Right ventricle myocardium inferior (tissue), 1 donor: ENCODE results near the gene CTSD. TPM values are rescaled to one million over a fixed set of nuclear protein-coding genes. Genes with fewer than 3 reads are reported as not detected.

Experiments used
- ATAC-seq: fragments of 200-7000 bp; cut with Tn5 transposase; one replicate; pipeline ENCODE4 v1.9.1; 2020; ENCODE audit warnings: mild to moderate bottlenecking, moderate library complexity
- DNase-seq: peaks from one replicate; pipeline ENCODE4 v3.0.0; 2021; ENCODE audit errors: missing footprints
- intact Hi-C: fragments of 100-400 bp; cut with DNase I; formaldehyde crosslinking; loops from one replicate; pipeline ENCODE4 v1.11.0; 2022
- total RNA-seq: library from RNA; stranded (reverse); fragmentation: NEBNext Ultra II Directional; extraction: Animal tissue kit (Norgen Biotek cat#: 25700); gene quantifications from one replicate; pipeline ENCODE4 v1.2.1, GENCODE V29; 2021
- donor health status: DM: no; HTN: yes; CAD: no; lungs with severe emphysema.

CTSD gene
- total RNA-seq, 1 donor from 2014 or later, result 957 TPM

DNA sequence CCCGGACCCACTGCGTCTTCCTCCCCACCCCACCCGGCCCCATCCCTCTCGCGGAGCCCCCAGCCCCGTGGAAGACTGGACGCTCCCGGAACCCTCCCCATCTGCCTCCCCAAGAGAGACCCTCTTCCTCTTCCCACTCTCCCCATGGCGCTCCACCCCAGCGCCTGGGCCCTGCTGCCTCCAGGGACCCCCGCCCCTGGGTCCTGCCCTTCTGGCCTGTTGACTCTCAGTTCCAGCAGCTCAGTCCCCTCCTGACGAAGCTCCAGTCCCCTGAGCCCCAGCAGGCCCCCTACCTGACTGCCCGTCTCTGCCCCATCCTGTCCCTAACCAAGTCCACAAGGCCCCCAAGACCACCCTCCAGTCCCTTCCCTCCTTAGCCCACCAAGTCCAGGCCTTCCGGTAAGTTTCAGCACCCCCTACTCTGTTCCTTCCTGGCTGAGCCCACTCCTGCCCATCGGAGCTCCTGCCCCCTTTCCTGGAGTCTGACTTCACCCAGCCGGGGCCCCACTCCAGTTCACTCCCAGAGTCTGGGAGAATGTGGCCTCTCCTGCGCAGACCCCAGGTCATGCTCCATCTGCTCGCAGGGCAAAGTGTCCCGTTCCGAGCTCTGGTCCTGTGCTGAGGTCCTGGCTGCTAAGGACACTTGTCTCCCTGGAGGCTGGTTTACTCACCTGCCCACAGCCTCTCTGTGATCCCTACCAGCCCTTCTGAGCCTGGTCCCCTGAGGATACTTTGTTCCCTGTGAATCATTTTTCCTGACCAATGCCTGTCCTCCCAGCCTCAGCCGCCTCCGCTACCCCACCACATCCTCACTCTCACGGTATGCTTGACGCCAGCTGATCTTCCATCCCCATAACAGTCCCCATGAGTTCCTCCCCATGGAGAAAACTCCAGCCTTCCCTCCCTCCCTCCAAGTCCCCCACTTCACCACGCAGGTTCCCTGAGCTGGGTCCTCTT is 14.1 kb downstream of the CTSD start:
- ATAC-seq (no peak), DNase-seq (peak; percentile 73)
- intact Hi-C loops, result no loop called here

DNA sequence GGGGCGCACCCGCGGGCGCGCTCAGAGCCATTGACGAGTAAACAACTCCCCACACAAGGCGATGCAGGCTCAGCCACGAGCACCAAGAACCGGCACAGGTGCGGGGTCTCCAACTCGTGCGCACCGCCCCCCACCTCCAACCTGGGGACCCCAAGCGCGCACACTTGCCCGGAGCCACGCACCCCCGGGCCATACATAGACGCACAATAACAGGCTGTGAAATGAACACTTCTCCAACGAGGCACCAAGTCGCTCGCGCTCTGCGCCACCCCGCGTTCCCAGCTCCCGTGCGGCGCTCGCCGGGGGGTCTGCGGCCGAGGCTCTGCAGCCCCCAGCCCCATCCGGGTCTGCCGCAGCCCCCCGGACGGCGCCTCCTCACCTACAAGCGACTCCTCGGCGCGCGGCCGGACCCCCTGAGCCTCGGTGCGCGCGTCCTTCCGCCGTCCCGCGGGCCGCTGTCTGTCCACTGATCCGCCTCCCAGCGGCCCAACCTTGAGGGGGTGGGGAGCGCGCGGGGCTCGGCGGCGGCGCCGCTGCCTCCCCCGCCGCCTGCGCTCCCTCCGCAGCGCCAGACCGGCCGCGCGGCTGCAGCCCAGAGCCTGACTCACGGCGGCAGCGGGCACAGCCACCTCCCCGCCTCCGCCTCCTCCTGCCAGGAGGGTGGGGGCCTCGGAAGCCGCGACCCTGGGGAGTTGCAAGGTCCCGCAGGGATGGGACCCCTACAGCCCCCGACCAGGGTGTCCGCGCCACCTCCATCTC is 14.9 kb downstream of the CTSD start:
- intact Hi-C loops, result no loop called here
- peak; percentile 73 for DNase-seq
- ATAC-seq, result peak; percentile 26

DNA sequence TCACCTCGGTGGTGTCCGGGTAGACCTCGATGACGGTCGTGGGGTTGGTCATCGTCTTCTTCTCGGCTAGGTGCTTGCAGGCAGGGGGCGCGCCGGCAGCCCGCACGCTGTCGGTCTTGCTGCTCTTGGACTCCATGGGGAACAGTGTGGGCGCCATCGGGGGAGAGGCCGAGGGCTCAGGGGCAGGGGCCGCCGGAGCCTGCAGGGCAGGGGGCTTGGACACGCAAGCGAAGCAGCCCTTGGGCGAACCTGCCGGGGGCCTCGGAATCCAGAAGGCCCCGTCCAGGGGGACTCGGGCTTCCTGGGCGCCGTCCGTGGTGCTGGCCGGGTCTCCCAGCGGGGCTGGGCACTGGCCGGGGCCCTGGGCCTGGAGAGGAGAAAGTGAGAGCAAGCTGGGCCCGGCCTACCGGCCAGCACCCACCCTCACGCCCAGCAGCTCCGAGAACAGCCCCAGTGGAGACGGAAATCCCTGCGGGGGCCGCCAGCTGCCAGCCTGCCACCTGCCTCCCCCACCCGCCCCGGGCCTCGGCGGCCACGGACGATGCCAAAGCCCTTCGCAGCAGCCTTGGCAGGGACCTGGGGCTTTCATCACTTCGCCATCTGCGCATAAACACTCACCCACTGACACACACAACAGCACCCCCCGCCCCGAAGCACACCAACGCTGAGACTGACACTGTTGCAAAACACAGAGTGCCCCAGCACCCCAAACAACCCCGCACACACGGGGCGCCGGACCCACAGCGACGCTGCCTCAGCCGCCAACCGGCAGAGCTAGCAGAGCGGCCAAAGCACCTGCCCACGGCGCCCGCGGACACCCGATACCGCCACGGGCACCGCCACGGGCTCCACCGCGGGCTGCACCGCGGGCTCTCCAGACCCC is 15.7 kb downstream of the CTSD start:
- ATAC-seq (no peak), DNase-seq (peak; percentile 71)
- intact Hi-C loops, result no loop called here

DNA sequence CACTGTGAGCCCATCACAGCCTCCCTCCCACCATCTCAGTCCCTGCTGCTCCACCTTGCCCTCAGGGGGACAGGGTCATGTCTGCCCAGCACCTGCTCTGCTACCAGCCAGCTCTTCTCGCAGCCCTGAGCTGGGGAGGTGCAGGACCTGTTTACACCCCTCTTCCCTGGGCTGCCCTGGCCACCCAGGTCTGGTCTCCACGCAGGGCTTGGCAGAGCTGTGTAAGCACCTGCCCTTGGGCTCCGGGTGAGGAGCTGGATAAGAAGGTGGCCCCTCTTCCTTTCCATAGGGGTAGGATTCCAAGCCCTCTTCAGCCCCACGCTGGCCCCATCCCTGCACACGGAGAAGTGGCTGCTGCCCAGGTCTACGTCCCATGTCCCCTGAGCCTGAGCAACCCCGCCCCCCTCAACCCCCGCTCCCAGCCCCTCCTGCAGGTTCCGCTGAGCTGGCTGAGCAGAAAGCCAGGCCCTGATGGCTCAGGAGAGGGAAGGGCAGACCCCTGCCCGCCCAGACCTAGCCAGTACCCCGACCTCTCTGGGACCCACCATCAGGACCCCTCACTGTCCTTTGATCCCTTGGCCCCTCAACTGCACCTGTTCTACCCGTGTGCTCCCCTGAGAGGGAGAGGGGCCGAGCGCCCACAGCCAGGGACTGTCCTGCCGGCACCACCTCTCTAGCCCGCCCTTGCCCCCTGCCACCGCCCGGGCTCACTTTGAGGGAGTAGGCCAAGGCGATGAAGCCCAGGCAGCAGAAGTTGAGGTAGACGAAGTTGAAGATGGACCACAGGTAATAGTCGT is 16.6 kb downstream of the CTSD start:
- DNase-seq (peak; percentile 41), ATAC-seq (no peak)
- intact Hi-C loops, result no loop called here

DNA sequence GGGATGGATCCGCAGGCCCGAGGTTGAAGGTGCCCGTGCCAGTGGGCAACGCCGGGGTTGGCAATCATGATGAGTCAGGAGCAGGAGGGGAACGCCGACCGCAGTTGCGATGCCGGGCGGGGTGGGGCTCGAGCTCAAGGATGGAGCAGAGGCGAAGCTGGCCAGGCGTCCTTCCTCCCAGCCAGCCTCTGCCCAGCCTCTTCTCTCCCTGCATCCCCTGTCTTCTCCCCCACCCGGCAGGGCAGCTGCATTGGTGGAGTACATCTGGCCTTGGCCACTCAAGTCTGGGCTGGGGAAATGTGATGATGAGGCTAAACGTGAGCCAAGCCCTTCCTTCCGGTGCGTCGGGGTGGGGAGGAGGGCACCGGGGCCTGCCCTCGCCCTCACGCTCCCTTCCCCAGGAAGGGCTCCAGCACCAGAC is 17.2 kb downstream of the CTSD start:
- intact Hi-C loops, result no loop called here
- peak; percentile 78 for DNase-seq
- ATAC-seq, result no peak

DNA sequence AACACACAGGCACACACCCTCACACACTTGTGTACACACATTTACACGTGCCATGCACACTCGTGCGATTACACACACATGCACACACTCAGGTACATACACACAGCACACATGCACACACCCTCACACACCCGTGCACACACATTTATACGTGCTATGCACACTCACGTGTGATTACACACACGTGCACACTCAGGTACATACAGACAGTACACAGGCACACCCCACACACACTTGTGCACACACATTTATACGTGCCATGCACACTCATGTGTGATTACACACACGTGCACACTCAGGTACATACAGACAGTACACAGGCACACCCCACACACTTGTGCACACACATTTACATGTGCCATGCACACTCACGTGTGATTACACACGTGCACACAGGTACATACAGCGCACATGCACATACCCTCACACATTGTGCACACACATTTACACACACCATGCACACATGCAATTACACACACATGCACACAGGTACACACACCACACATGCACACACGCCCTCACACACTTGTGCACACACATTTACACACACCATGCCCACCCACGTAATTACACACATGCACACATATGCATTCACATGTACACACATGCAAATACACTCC is 17.9 kb downstream of the CTSD start:
- ATAC-seq, result no peak
- intact Hi-C loops, result no loop called here

DNA sequence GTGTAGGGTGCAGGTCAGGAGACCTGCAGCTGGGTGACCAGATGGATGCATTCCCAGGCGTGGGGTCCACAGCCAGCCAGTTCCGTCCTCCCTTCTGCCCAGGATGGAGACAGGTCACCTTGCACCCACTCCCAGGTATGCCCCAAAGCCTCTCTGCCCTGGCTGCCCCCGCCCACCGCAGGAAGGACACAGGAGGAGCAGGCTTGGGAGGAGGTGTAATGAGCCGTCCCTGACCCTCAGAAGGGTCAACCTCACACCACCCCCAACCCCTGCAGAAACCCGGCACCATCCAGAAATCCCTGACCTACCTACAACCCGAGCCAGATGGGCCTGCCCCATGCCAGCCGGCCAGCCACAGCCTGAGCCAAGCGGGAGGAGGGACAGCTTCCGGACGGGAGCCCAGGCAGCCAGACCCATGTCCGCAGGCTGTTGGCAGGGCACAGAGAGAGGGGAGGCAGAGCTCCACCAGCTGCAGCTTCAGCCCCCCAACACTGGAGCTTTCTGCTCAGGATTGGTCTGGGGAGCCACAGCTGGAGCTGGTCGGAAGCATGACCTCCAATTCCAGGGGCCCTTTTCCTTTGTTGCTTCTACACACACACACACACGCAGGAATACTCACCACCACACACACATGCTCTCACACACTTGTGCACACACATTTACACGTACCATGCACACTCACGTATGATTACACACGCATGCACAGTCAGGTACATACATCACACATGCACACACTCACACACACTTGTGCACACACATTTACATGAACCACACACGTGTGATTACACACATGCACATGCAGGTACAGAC is 18.6 kb downstream of the CTSD start:
- ATAC-seq (peak; percentile 23), DNase-seq (peak; percentile 50)
- intact Hi-C loops, result no loop called here

More for the DNA sequence above, 17.9 kb downstream of the CTSD start:
- DNase-seq, result no peak

DNA sequence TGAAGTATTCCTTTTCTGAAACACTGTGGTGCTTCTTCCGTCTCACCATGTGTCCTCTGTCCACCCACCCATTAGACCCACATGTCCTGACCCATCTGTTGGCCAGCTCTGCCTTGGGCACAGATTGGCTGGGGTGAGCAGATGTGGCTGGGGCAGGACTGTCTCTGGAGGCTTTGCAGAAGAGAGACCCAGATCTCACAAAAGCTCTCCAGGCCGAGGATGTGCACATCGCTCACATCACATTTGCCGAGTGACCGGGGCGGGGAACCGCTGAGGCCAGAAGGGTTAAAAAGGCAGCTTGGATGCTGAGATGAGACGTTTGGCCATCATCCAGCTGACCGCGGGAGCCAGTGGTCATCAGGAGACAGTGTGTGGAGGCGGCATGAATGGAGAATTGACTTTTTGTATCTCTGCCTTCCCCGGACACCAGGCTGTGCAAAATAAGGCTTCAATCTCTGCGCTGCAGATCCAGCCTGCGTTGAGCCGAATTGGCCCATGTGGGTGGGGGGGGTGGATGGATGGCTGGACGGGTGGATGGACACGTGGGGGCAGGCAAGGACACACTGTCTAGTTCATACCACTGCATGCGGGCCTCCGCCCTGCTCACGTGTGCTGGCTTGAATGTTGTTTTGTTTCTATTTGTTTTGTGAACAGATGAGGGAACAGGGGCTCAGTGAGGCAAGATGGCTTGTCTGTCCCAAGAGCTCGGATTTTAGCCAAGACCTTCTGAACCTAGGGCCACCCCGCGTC is 19.4 kb downstream of the CTSD start:
- DNase-seq, result peak; percentile 63
- ATAC-seq, result peak; percentile 35
- intact Hi-C loops, result no loop called here

DNA sequence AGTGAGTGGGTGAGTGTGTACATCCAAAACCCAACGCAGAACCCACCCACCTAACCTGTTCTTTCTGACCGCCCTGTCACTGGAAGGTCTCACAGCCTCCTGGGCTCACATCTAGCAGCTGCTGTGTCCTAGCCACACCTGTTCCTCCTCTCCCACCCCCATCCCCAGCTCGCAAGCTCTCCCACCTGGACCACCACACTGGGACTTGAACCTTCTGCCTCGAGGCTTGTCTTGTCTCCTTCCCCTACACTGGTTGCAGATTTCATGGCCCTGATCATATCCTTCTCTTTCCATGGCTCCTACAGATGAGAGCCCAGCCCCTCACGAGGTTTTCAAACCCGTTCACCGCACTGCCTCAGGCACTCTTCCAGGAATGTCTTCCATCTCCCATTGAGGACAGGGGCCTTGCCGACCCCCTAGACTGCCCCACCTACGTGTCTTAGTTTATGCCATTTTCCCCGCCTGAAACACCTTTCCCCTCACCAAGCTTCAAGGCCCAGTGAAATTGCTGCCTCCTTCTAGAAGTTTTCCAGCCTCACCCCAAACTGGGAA is 20.1 kb downstream of the CTSD start:
- intact Hi-C loops, result no loop called here
- DNase-seq, result no peak
- ATAC-seq, result no peak

DNA sequence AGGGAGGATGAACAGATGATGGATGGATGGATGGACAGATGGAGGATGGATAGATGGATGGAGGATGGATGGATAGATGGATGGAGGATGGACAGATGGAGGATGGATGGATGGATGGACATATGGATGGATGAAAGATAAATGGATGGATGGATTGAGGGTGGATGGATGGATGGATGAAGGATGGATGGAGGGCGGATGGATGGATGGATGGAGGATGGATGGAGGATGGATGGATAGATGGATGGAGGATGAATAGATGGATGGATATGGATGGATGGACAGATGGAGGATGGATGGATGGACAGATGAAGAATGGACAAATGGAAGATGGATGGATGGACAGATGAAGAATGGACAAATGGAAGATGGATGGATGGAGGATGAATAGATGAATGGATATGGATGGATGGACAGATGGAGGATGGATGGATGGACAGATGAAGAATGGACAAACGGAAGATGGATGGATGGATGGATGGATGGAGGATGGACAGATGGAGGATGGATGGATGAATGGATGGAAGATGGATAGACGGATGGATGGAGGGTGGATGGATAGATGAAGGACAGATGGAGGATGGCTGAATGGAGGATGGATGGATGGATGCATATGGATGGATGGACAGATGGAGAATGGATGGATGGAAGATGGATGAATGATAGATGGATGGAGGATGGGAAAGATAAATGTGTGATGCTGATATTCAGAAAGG is 20.7 kb downstream of the CTSD start:
- ATAC-seq (no peak), DNase-seq (no peak)
- intact Hi-C loops, result no loop called here

DNA sequence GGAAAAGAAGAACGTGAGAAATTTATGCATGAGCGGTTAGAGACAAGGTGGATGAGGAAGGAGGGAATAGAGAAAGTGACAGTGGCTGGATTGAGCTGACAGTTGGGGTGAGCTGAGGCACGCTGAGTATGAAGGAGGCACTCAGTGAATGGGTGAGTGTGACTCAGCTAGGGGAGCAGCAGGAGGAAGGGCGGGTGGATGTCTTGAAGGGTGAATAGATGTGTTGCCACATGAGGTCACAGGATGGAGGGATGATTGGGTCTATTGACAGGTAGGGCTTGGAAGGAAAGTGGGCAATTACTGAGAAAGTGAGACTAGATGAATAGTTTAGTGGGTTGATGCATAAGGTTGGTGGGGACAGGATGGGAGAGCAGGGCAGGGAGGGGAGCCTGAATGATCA is 21.4 kb downstream of the CTSD start:
- DNase-seq (no peak), ATAC-seq (no peak)
- intact Hi-C loops, result no loop called here

DNA sequence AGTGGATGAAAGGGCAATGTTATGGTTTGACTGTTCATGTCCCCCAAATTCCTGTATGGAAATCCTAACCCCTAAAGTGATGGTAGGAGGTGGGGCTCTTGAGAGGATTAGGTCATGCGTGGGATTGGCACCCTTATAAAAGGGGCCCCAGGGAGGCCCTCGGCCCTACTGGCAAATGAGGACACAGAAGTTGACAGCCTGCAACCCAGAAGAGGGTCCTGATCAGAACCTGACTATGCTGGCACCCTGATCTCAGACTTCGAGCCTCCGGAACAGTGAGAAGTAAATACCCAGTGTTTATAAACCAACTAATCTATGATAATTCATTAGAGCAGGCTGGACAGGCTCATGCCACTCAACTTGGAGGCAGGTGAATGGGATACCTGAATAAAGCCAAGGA is 22.0 kb downstream of the CTSD start:
- DNase-seq (no peak), ATAC-seq (no peak)
- intact Hi-C loops, result no loop called here

DNA sequence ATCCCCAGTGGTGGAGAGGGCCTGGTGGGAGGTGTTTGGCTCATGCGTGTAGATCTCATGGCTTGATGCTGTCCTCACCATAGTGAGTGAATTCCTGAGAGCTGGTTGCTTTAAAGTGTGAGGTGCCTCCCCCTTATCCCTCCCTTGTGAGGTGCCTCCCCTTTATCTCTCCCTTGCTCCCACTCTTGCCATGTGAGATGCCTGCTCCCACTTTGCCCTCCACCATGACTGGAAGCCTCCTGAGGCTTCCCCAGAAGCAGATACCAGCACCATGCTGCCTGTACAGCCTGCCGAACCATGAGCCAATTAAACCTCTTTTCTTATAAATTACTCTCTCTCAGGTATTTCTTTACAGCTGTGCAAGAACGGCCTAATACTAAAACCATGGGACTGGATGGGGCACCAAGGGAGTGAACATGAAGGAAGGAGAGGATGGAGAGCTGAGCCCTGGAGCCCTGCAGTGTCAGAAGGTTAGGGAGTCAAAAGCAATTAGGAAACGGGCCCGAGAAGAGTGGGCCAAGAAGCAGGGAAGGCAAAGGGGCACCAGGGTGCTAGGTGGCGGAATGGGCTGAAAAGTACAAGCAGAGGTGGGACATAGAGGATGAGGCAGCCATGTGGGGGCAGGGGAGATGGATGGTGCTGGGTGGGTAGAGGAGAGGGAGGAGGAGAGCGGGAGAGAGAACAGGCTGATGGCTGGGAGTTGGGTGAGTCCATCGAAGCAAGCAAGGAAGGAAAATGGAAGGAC is 22.8 kb downstream of the CTSD start:
- intact Hi-C loops, result no loop called here

DNA sequence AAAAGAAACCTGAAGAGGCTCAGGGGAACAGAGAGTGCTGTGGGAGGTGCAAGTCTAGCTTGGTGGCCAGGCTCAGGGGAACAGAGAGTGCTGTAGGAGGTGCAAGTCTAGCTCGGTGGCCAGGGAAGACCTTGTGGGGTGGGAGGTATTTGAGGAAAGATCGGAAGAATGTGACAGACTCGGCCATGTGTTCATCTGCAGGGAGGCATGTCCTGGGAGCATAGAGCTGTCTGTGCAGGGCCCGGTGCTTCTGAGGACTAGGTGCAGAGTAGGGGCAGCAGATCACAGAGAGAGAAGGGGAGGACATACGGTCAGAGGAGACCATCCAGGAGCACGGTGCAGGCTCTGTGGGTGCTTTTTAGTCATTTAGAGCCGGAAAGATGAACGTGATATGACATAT is 24.2 kb downstream of the CTSD start:
- DNase-seq (no peak), ATAC-seq (no peak)
- intact Hi-C loops, result no loop called here

More for the DNA sequence above, 22.8 kb downstream of the CTSD start:
- DNase-seq, result no peak
- no peak for ATAC-seq

DNA sequence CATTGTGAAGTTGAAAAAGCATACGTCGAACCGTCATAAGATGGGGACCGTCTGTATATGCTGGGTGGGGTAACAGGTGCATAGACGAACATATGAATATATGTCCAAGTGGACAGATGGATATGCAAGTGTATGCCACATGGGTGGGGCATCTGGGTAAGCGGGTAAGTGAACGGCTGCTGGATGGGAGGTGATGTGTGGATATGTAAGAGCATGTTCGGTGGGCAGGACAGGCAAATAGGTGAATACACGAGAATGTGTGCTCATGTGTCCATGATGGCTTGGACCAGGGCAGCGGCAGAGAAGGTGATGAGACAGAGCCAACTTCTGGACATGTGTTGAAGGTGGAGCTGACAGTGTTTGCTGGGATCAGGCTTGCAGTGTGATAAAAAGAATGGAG is 25.3 kb downstream of the CTSD start:
- DNase-seq (no peak), ATAC-seq (no peak)
- intact Hi-C loops, result no loop called here
